PC-9 (cell line): ENCODE data around the gene RAB15.

ENCODE experiments used
- CTCF ChIP-seq: fragments of 200-600 bp; sonication (generic); conservative IDR thresholded peaks from 2 replicates; pipeline ENCODE4 v1.6.1; 2017; ENCODE audit warnings: mixed run types, antibody characterized with exemption, mild to moderate bottlenecking, moderate library complexity
- EZH2 ChIP-seq: fragments of 200-600 bp; sonication (generic); IDR thresholded peaks from 2 replicates; pipeline ENCODE4 v1.8.0; 2017; ENCODE audit warnings: antibody characterized with exemption, low read depth

GRCh38 chr14:64930085-64930843 lies 41.9 kb downstream of the RAB15 start:
- TF ChIP-seq CTCF (no peak), EZH2 (no peak)
